Cardiac fibroblast (primary cell): Measurements from ENCODE around the gene GPR78.

Experiments used
- DNase-seq, 2 donors: peaks; one replicate each; pipeline versions ENCODE4 v3.0.0 to v3.0.0-alpha.2; 2010; ENCODE audit warnings: low read depth in 2 of 2
- H3K4me3 ChIP-seq, 2 donors: replicated peaks in 1 of 2; 1 replicate in 1 of 2; 2 replicates in 1 of 2; pipeline ENCODE4 v1.5.1; 2011; ENCODE audit warnings: low read depth in 2 of 2, low read length in 2 of 2, mild to moderate bottlenecking in 2 of 2, moderate library complexity in 1 of 2
- CTCF ChIP-seq: IDR thresholded peaks from one replicate; pipeline ENCODE4 v1.5.1; 2011; ENCODE audit warnings: low read depth, mild to moderate bottlenecking, low read length, inconsistent platforms

The GPR78 gene

GRCh38 chr4:8580321-8581093, at the start of gene GPR78:
Gene GPR78, plus strand, starts transcription at chr4:8580392. Its CDS starts 591 bp downstream, at chr4:8580983.
- peak; percentile 46 to 52 for DNase-seq
- H3K4me3 ChIP-seq = no peak within 1 kb of the TSS
- TF ChIP-seq CTCF = no peak

GRCh38 chr4:8532245-8532781, 47.9 kb upstream of the GPR78 start:
- no peak for DNase-seq
- TF ChIP-seq CTCF = no peak
- H3K4me3 ChIP-seq = no peak overlapping the region

- no peak for TF ChIP-seq CTCF
- no peak for DNase-seq
- no peak overlapping the region for H3K4me3 ChIP-seq
Measured at GRCh38 chr4:8533274-8533865, 46.8 kb upstream of the GPR78 start.

GRCh38 chr4:8534129-8534528, 46.1 kb upstream of the GPR78 start:
- no peak overlapping the region for H3K4me3 ChIP-seq
- peak in 1 of 2 donors; percentile 34 for DNase-seq
- no peak for TF ChIP-seq CTCF

GRCh38 chr4:8534611-8535010, 45.6 kb upstream of the GPR78 start:
- no peak for TF ChIP-seq CTCF
- DNase-seq = no peak
- H3K4me3 ChIP-seq = no peak overlapping the region

- no peak overlapping the region for H3K4me3 ChIP-seq
- no peak for DNase-seq
- TF ChIP-seq CTCF = no peak
Measured at GRCh38 chr4:8536467-8536866, 43.7 kb upstream of the GPR78 start.
